SK-N-SH (cell line): ENCODE data around the gene FRMD4B.
"Not testable (repeated sequence)": the region's sequence is repeated elsewhere in the genome, so short reads cannot be mapped to it uniquely, and the experiment has no call there.

Experiments used
- EP300 ChIP-seq, 2 experiments: IDR thresholded peaks; 2 replicates each; pipeline versions ENCODE4 v1.4.0 to v1.6.1; 2012; ENCODE audit warnings: borderline replicate concordance in 1 of 2, low read depth in 1 of 2, low read length in 1 of 2
- EZH2phosphoT487 ChIP-seq: fragments of 200-600 bp; sonication (generic); IDR thresholded peaks from 2 replicates; pipeline ENCODE4 v1.6.1; 2017; ENCODE audit warnings: low read depth, mixed run types, mild to moderate bottlenecking, antibody characterized with exemption, moderate library complexity, borderline replicate concordance
- FOXM1 ChIP-seq: IDR thresholded peaks from 2 replicates; pipeline ENCODE4 v1.4.0; 2012; ENCODE audit warnings: low read depth, mild to moderate bottlenecking
- NRF1 ChIP-seq: IDR thresholded peaks from 2 replicates; pipeline ENCODE4 v1.6.1; 2012; ENCODE audit warnings: low read depth, mild to moderate bottlenecking, low read length
- POLR2AphosphoS5 ChIP-seq: IDR thresholded peaks from 2 replicates; pipeline ENCODE4 v1.6.1; 2012; ENCODE audit warnings: low read depth, low read length
- TCF12 ChIP-seq: IDR thresholded peaks from 2 replicates; pipeline ENCODE4 v1.4.0; 2012
- TF ChIP-seq, protein P1 (sequence below): fragments of 200-600 bp; sonication (generic); IDR thresholded peaks from 2 replicates; pipeline ENCODE4 v1.6.1; 2017; ENCODE audit warnings: antibody characterized with exemption, mild to moderate bottlenecking, moderate library complexity
- TF ChIP-seq, protein P2 (sequence below): IDR thresholded peaks from 2 replicates; pipeline ENCODE4 v1.4.0; 2012; ENCODE audit warnings: low read depth, borderline replicate concordance
- TF ChIP-seq, protein P3 (sequence below): IDR thresholded peaks from 2 replicates; pipeline ENCODE4 v1.6.1; 2012; ENCODE audit warnings: mild to moderate bottlenecking, low read depth, low read length, moderate library complexity

DNA sequence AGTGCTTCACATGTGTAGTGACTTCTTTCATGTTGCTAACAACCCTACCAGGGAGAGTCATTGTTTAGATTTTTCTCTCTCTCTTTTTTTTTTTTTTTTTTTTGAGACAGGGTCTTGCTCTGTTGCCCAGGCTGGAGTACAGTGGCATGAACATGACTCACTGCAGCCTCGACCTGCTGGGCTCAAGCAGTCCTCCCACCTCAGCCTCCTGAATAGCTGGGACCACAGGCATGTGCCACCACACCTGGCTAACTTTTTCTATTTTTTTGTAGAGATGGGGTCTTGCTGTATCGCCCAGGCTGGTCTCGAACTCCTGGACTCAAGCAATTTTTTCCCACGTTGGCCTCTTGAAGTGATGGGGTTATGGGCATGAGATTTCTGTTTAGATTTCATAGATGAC is 63.4 kb downstream of the FRMD4B start:
- TF ChIP-seq, protein P1, sequence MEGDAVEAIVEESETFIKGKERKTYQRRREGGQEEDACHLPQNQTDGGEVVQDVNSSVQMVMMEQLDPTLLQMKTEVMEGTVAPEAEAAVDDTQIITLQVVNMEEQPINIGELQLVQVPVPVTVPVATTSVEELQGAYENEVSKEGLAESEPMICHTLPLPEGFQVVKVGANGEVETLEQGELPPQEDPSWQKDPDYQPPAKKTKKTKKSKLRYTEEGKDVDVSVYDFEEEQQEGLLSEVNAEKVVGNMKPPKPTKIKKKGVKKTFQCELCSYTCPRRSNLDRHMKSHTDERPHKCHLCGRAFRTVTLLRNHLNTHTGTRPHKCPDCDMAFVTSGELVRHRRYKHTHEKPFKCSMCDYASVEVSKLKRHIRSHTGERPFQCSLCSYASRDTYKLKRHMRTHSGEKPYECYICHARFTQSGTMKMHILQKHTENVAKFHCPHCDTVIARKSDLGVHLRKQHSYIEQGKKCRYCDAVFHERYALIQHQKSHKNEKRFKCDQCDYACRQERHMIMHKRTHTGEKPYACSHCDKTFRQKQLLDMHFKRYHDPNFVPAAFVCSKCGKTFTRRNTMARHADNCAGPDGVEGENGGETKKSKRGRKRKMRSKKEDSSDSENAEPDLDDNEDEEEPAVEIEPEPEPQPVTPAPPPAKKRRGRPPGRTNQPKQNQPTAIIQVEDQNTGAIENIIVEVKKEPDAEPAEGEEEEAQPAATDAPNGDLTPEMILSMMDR: not testable (repeated sequence)
- not testable (repeated sequence) for TF ChIP-seq POLR2AphosphoS5; FOXM1; NRF1; EZH2phosphoT487; TCF12; EP300 (IDR thresholded peaks at IDR 0.05; ENCODE audit: borderline replicate concordance in 1 of 2, low read depth in 1 of 2, low read length in 1 of 2)
- TF ChIP-seq, protein P2, sequence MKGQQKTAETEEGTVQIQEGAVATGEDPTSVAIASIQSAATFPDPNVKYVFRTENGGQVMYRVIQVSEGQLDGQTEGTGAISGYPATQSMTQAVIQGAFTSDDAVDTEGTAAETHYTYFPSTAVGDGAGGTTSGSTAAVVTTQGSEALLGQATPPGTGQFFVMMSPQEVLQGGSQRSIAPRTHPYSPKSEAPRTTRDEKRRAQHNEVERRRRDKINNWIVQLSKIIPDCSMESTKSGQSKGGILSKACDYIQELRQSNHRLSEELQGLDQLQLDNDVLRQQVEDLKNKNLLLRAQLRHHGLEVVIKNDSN: not testable (repeated sequence)
- TF ChIP-seq, protein P3, sequence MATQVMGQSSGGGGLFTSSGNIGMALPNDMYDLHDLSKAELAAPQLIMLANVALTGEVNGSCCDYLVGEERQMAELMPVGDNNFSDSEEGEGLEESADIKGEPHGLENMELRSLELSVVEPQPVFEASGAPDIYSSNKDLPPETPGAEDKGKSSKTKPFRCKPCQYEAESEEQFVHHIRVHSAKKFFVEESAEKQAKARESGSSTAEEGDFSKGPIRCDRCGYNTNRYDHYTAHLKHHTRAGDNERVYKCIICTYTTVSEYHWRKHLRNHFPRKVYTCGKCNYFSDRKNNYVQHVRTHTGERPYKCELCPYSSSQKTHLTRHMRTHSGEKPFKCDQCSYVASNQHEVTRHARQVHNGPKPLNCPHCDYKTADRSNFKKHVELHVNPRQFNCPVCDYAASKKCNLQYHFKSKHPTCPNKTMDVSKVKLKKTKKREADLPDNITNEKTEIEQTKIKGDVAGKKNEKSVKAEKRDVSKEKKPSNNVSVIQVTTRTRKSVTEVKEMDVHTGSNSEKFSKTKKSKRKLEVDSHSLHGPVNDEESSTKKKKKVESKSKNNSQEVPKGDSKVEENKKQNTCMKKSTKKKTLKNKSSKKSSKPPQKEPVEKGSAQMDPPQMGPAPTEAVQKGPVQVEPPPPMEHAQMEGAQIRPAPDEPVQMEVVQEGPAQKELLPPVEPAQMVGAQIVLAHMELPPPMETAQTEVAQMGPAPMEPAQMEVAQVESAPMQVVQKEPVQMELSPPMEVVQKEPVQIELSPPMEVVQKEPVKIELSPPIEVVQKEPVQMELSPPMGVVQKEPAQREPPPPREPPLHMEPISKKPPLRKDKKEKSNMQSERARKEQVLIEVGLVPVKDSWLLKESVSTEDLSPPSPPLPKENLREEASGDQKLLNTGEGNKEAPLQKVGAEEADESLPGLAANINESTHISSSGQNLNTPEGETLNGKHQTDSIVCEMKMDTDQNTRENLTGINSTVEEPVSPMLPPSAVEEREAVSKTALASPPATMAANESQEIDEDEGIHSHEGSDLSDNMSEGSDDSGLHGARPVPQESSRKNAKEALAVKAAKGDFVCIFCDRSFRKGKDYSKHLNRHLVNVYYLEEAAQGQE: not testable (repeated sequence)
